Measurements from ENCODE around the gene DNAJA3. TPM values are rescaled to one million over a fixed set of nuclear protein-coding genes. Genes with fewer than 3 reads are reported as not detected.

Gene DNAJA3
- total and polyA plus RNA-seq, 2 experiments from 2014 or later: 60.5 to 70.7 TPM

DNA sequence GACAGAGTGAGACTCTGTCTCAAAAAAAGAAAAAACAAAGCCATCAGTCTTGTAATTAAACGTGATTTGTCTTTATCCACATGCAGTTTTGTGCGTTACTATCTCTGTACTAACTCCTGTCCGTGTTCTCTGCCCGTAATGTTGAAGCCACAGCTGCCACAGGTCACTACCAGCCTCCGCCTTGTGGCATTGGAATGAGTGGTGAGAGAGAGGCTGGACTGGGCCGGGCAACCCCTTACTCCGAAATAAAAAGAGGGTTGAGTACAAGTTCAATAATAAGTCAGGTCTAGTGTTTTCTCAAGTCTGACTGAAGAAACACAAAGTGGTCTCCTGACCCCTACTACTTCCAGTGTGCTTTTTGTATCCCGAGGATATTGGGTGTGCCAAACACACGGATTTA lies 5.4 kb downstream of the DNAJA3 start:
- H3K4me1 ChIP-seq (ENCODE audit: low read depth): peaks cover 9% of the 10 kb centered on the region
- H3K27me3 ChIP-seq: no peaks in the 10 kb centered on the region
- H3K9me3 ChIP-seq (ENCODE audit: low read depth): no peaks in the 10 kb centered on the region
- H3K27ac ChIP-seq: no peak overlapping the region
- H3K36me3 ChIP-seq: peaks cover 6% of the 10 kb centered on the region
- no peak overlapping the region for H3K4me3 ChIP-seq
- DNase-seq (ENCODE audit: low read depth in 1 of 2, low spot score in 1 of 2): no peak
- TF ChIP-seq CTCF (IDR thresholded peaks at IDR 0.05; ENCODE audit: low read depth, low read length): no peak

- no peak overlapping the region for H3K27ac ChIP-seq
- no peak overlapping the region for H3K4me3 ChIP-seq
- no peak for DNase-seq (ENCODE audit: low read depth in 1 of 2, low spot score in 1 of 2)
- H3K9me3 ChIP-seq (ENCODE audit: low read depth): no peaks in the 10 kb centered on the region
- TF ChIP-seq CTCF (IDR thresholded peaks at IDR 0.05; ENCODE audit: low read depth, low read length): no peak
- no peaks in the 10 kb centered on the region for H3K27me3 ChIP-seq
- no peaks in the 10 kb centered on the region for H3K4me1 ChIP-seq (ENCODE audit: low read depth)
- H3K36me3 ChIP-seq: peaks cover 14% of the 10 kb centered on the region
Measured at GRCh38 chr16:4433228-4433627, 7.6 kb downstream of the DNAJA3 start.

GRCh38 chr16:4433914-4434787 lies 8.5 kb downstream of the DNAJA3 start:
- Histone ChIP-seq H3K27me3 (no peaks in the 10 kb centered on the region), H3K36me3 (peaks cover 18% of the 10 kb centered on the region), H3K4me1 (ENCODE audit: low read depth) (no peaks in the 10 kb centered on the region), H3K9me3 (ENCODE audit: low read depth) (no peaks in the 10 kb centered on the region), H3K27ac (no peak overlapping the region), H3K4me3 (no peak overlapping the region)
- DNase-seq (ENCODE audit: low read depth in 1 of 2, low spot score in 1 of 2): no peak
- TF ChIP-seq CTCF (IDR thresholded peaks at IDR 0.05; ENCODE audit: low read depth, low read length): no peak

GRCh38 chr16:4435337-4436067 lies 9.8 kb downstream of the DNAJA3 start:
- Histone ChIP-seq H3K36me3 (peaks cover 27% of the 10 kb centered on the region), H3K9me3 (ENCODE audit: low read depth) (no peaks in the 10 kb centered on the region), H3K4me3 (no peak overlapping the region), H3K27me3 (no peaks in the 10 kb centered on the region), H3K4me1 (ENCODE audit: low read depth) (no peaks in the 10 kb centered on the region), H3K27ac (no peak overlapping the region)
- peak in 1 of 2 donors; percentile 24 for DNase-seq (ENCODE audit: low read depth in 1 of 2, low spot score in 1 of 2)
- no peak for TF ChIP-seq CTCF (IDR thresholded peaks at IDR 0.05; ENCODE audit: low read depth, low read length)

DNA sequence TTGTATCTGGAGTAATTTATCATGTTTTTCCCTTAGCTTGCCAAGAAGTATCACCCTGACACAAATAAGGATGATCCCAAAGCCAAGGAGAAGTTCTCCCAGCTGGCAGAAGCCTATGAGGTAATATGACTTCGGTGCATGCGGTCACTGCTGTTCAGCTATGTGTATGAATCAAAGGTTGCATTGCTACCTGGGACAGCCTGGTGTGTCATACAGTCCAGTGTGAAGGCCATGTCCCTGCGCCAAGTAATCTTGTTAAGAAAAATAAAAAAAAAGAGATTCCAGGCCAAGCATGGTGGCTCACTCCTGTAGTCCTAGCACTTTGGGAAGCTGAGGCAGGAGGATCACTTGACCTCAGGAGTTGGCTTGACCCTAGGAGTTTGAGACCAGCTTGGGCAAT lies 11.7 kb downstream of the DNAJA3 start:
- Histone ChIP-seq H3K4me3 (no peak overlapping the region), H3K9me3 (ENCODE audit: low read depth) (no peaks in the 10 kb centered on the region), H3K36me3 (peaks cover 43% of the 10 kb centered on the region), H3K4me1 (ENCODE audit: low read depth) (no peaks in the 10 kb centered on the region), H3K27me3 (no peaks in the 10 kb centered on the region), H3K27ac (no peak overlapping the region)
- TF ChIP-seq CTCF (IDR thresholded peaks at IDR 0.05; ENCODE audit: low read depth, low read length): no peak
- DNase-seq (ENCODE audit: low read depth in 1 of 2, low spot score in 1 of 2): no peak
